Muscle of leg (tissue), 11 donors: ENCODE data around the gene ATP6V1A. TPM values are rescaled to one million over a fixed set of nuclear protein-coding genes. Genes with fewer than 3 reads are reported as not detected.

Experiments used
- DNase-seq: peaks from one replicate; pipeline ENCODE4 v3.0.0; 2013
- H3K27ac ChIP-seq: one replicate; pipeline ENCODE4 v1.5.1; 2013; ENCODE audit warnings: mild to moderate bottlenecking, low read length, control low read depth
- H3K27me3 ChIP-seq: one replicate; pipeline ENCODE4 v1.6.1; 2013; ENCODE audit warnings: low read length; ENCODE audit not compliant: control insufficient read depth, insufficient read depth
- H3K36me3 ChIP-seq: one replicate; pipeline ENCODE4 v1.6.1; 2013; ENCODE audit warnings: low read length; ENCODE audit not compliant: control insufficient read depth, insufficient read depth
- H3K4me1 ChIP-seq: one replicate; pipeline ENCODE4 v1.6.1; 2013; ENCODE audit warnings: low read length; ENCODE audit not compliant: control insufficient read depth, insufficient read depth
- H3K4me3 ChIP-seq: one replicate; pipeline ENCODE4 v1.5.1; 2013; ENCODE audit warnings: low read length, control low read depth
- H3K9me3 ChIP-seq: replicated peaks from 2 replicates; pipeline ENCODE4 v1.6.1; 2013; ENCODE audit warnings: low read depth, low read length; ENCODE audit not compliant: control insufficient read depth
- WGBS: methylation state at CpG from one replicate; pipeline ENCODE4 v1.1.5; 2013; ENCODE audit warnings: missing lambda C conversion rate; ENCODE audit not compliant: insufficient coverage; 5-methylcytosine and 5-hydroxymethylcytosine counted together
- polyA plus RNA-seq, 8 donors: library from polyadenylated mRNA; unstranded; fragments of 120-200 nt; gene quantifications; one replicate each; pipeline versions ENCODE4 v1.2.1 to v1.2.3, GENCODE V29; 2013; ENCODE audit warnings: inconsistent platforms in 1 of 8, low replicate concordance in 1 of 8; ENCODE audit not compliant: insufficient read length in 8 of 8, insufficient read depth in 1 of 8
- total RNA-seq: library from RNA; stranded (reverse); fragments of 120-200 nt; gene quantifications from one replicate; pipeline ENCODE4 v1.2.4, GENCODE V29; 2013

The ATP6V1A gene
- total and polyA plus RNA-seq, 9 donors = 13.5 to 22.4 (median 16.0) TPM

DNA sequence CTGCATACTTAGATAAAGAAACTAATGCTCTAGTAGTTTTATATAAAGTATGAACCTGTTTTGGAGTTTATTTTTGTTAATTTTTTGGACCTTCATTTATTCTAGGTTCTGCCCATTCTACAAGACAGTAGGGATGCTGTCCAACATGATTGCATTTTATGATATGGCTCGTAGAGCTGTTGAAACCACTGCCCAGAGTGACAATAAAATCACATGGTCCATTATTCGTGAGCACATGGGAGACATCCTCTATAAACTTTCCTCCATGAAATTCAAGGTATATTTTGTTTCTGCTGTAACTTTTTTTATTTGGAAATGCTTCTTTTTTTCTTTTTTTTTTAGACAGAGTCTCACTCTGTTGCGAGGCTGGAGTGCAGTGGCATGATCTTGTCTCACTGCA lies 58.4 kb downstream of the ATP6V1A start:
- H3K36me3 ChIP-seq = peaks cover 28% of the 10 kb centered on the region
- WGBS = 60% methylated on average over 1 of the region's 3 CpGs

GRCh38 chr3:113812854-113813253 lies 66.0 kb downstream of the ATP6V1A start:
- H3K4me3 ChIP-seq = no peak overlapping the region
- no peak overlapping the region for H3K27ac ChIP-seq
- no peak for DNase-seq
- H3K27me3 ChIP-seq = no peaks in the 10 kb centered on the region
- no peaks in the 10 kb centered on the region for H3K9me3 ChIP-seq
- H3K4me1 ChIP-seq = no peaks in the 10 kb centered on the region
- WGBS = 73% methylated on average over 3 of the region's 3 CpGs
- peaks cover 3% of the 10 kb centered on the region for H3K36me3 ChIP-seq

More for the DNA sequence above, 58.4 kb downstream of the ATP6V1A start:
- Histone ChIP-seq H3K4me3 (no peak overlapping the region), H3K9me3 (no peaks in the 10 kb centered on the region), H3K27me3 (no peaks in the 10 kb centered on the region), H3K27ac (no peak overlapping the region), H3K4me1 (no peaks in the 10 kb centered on the region)
- no peak for DNase-seq

GRCh38 chr3:113819866-113820265 lies 73.0 kb downstream of the ATP6V1A start:
- Histone ChIP-seq H3K27me3 (no peaks in the 10 kb centered on the region), H3K36me3 (no peaks in the 10 kb centered on the region), H3K4me1 (no peaks in the 10 kb centered on the region), H3K4me3 (no peak overlapping the region), H3K9me3 (no peaks in the 10 kb centered on the region), H3K27ac (no peak overlapping the region)
- no peak for DNase-seq
- WGBS = 84% methylated on average over 3 of the region's 3 CpGs

GRCh38 chr3:113825090-113825489 lies 78.3 kb downstream of the ATP6V1A start:
- H3K9me3 ChIP-seq = no peaks in the 10 kb centered on the region
- no peak for DNase-seq
- no peaks in the 10 kb centered on the region for H3K36me3 ChIP-seq
- WGBS = no CpG with 5 or more reads among the region's 2 CpGs
- no peaks in the 10 kb centered on the region for H3K27me3 ChIP-seq
- no peaks in the 10 kb centered on the region for H3K4me1 ChIP-seq
- no peak overlapping the region for H3K4me3 ChIP-seq
- no peak overlapping the region for H3K27ac ChIP-seq

GRCh38 chr3:113828600-113828999 lies 81.8 kb downstream of the ATP6V1A start:
- DNase-seq = no peak
- WGBS = 100% methylated on average over 1 of the region's 1 CpG
- no peak overlapping the region for H3K4me3 ChIP-seq
- H3K36me3 ChIP-seq = no peaks in the 10 kb centered on the region
- no peak overlapping the region for H3K27ac ChIP-seq
- no peaks in the 10 kb centered on the region for H3K27me3 ChIP-seq
- H3K4me1 ChIP-seq = no peaks in the 10 kb centered on the region
- no peaks in the 10 kb centered on the region for H3K9me3 ChIP-seq

DNA sequence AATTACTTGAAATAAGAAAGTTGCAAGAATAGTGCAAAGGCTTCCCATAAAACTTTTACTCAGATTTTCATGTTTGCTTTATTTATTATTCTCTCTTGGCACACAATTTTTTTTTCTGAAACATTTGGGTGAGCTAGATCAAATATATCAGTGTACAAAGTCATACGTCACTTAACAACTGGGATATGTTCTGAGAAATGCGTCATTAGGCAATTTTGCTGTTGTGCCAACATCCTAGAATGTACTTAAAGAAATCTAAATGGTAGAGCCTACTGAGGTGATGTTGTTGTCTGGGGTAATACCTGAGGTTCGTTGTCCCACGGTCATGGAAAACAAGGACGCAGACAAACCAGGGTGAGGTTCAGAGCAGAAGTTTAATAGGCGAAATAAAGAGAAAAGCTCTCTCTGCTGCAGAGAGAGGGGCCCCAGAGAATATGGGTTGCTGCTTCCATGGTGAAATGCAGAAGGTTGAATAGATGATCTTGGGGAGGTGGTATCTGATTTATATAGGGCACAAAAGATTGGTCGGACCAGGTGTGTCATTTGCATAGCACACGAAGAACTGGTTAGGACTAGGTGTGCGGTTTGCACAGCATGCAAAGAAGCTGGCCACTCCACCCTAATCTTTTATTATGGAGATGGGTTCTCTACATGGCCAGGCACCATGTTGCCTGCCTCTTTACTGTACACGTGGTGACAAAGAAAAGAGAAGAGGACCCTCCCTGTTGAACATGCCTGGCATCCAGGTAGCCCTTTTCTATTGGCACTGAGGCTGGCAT lies 82.9 kb downstream of the ATP6V1A start:
- no peaks in the 10 kb centered on the region for H3K4me1 ChIP-seq
- H3K36me3 ChIP-seq = no peaks in the 10 kb centered on the region
- DNase-seq = no peak
- H3K9me3 ChIP-seq = no peaks in the 10 kb centered on the region
- 91% methylated on average over 8 of the region's 10 CpGs for WGBS
- no peak overlapping the region for H3K27ac ChIP-seq
- no peak overlapping the region for H3K4me3 ChIP-seq
- H3K27me3 ChIP-seq = no peaks in the 10 kb centered on the region

GRCh38 chr3:113831103-113831355 lies 84.2 kb downstream of the ATP6V1A start:
- WGBS = no CpG with 5 or more reads among the region's 1 CpG
- Histone ChIP-seq H3K4me1 (no peaks in the 10 kb centered on the region), H3K27ac (no peak overlapping the region), H3K9me3 (no peaks in the 10 kb centered on the region), H3K27me3 (no peaks in the 10 kb centered on the region), H3K36me3 (no peaks in the 10 kb centered on the region), H3K4me3 (no peak overlapping the region)
- DNase-seq = no peak

DNA sequence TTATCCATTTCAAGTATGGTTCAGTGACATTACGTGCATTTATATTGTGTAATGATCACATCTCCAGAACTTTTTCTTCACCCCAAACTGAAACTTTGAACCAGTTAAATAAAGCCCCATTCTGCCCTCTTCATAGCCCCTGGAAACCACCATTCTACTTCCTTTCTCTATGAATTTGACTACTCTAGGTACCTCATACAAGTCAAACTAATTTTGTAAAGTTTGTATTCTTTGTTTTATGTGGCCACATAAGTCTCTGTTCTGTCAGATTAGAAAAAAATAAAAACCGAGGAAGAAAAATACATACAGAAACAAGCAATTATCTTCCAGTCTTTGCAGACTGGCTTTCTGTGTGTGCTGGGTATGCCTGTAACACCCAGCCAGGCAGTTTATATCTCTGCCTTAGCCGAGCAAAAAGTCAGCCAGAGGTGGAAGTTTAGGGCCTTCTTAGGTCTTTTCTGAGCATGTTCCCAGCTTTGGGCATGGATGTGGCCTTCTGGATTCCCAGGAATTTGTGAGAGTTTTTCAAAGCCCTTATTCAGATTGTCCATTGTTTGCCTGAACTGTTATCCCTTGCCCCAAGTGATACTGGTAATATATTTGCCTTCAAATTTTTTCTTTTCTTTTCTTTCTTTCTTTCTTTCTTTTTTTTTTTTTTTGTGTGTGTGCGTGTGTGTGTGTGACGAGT lies 85.8 kb downstream of the ATP6V1A start:
- H3K9me3 ChIP-seq = no peaks in the 10 kb centered on the region
- H3K4me3 ChIP-seq = no peak overlapping the region
- H3K4me1 ChIP-seq = no peaks in the 10 kb centered on the region
- H3K36me3 ChIP-seq = no peaks in the 10 kb centered on the region
- no peak for DNase-seq
- no CpG with 5 or more reads among the region's 5 CpGs for WGBS
- no peaks in the 10 kb centered on the region for H3K27me3 ChIP-seq
- no peak overlapping the region for H3K27ac ChIP-seq

DNA sequence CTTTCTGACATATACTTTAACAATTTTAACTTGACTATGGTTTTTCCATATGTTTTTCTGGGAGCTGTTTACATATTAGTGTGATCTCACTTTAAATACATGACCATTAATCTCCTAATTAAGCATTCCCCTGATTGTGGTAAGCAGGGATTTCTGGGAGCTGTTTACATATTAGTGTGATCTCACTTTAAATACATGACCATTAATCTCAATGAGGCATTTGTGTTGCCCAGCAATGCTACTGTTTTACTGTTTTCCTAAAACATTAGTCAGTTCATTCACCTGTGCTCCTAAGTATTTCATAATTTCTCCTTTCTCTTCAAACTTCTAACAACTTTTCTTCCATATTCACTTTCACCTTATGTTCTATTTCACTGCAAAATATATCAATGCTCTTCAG lies 88.1 kb downstream of the ATP6V1A start:
- no peak for DNase-seq
- Histone ChIP-seq H3K4me1 (peaks cover 5% of the 10 kb centered on the region), H3K27ac (no peak overlapping the region), H3K36me3 (no peaks in the 10 kb centered on the region), H3K27me3 (no peaks in the 10 kb centered on the region), H3K4me3 (no peak overlapping the region), H3K9me3 (no peaks in the 10 kb centered on the region)

DNA sequence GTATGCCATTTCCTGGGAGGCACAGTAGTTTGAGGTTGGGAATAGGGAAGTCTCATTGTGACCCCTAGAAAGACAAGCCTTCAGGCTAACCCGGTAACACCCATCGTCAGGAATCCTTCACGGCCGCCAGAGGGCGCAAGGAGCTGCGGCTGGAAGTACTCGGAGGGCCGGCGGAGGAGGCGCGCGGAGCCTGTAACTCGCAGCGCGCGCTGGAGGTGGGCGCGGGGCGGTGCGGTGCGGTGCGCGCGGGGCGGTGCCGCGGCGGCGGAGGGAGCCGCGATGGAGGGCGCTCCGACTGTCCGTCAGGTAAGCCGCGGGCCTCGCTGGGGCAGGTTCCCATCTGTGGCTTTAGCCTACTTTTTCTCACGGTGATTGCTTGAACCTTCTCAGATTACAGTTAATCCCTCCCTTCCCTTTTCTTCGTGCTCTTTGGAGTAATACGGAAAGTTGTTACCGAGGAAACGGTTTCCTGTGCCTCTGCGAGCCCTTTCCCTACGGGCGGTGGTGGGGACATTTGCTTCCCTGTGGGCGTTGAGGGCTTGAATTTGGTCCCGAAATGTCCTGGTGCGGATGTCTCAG lies 91.9 kb downstream of the ATP6V1A start, which contains the start of gene GRAMD1C:
GRAMD1C (plus strand) TSS at position 158 of the 579 bp plus-strand sequence; CDS start at position 280, 122 bp downstream.
- Histone ChIP-seq H3K27me3 (no peaks in the 10 kb centered on the region), H3K36me3 (no peaks in the 10 kb centered on the region), H3K4me1 (peaks cover 5% of the 10 kb centered on the region), H3K27ac (peak within 1 kb of the TSS; percentile 64), H3K9me3 (no peaks in the 10 kb centered on the region), H3K4me3 (peak within 1 kb of the TSS; percentile 61)
- DNase-seq = peak; percentile 93
- under 1% methylated on average over 43 of the region's 48 CpGs for WGBS
